ENCODE measurements around the gene SULT1C4. TPM values are rescaled to one million over a fixed set of nuclear protein-coding genes. Genes with fewer than 3 reads are reported as not detected.

The SULT1C4 gene
- total and polyA plus RNA-seq, 2 of the 8 experiments (the other 6 are each of a cell fraction or from before 2014, with no cell fraction given) = 1.5 to 2.1 TPM

DNA sequence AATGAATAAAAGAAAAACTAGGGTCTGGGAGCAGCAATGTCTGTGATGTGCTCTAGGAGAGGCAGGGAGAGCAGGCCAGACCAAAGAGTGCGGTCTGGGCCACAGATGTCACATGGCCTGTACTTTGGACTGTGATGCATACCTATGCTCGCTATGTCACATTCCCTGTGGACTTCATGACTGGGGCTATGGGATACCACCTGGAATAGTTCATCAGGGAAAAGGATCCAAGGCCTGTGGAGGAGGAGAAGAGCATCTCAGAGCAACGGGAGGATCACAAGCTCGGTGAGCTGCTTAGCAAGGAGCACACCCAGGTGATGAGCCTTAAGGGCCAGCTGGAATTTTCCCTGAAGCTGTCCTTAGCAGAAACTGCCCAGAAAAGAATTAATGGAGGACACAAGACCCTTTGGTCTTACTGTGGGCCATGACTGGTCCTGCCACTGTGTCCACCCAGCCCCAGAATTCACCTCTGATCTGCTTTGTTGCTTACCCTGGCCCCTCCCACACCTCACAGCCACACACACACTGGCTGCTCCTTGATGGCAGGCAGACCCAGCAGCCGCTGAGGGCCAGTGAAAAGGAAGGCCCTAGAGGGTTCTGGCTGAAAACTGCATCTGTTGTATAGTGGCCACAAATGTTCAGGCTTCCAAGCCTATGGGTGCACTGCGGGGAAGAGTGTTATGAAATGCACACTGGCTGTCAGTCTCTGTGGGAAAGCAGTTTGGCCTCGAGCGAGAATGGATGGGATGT is 45.9 kb downstream of the SULT1C4 start (continued):
- TF ChIP-seq CBX8 (IDR thresholded peaks at IDR 0.05; ENCODE audit: borderline replicate concordance, low read depth, low read length) (no peak), ZNF274 (IDR thresholded peaks at IDR 0.05; ENCODE audit: borderline replicate concordance, extremely low read depth, low read length) (no peak)
- TF ChIP-seq, protein P1, sequence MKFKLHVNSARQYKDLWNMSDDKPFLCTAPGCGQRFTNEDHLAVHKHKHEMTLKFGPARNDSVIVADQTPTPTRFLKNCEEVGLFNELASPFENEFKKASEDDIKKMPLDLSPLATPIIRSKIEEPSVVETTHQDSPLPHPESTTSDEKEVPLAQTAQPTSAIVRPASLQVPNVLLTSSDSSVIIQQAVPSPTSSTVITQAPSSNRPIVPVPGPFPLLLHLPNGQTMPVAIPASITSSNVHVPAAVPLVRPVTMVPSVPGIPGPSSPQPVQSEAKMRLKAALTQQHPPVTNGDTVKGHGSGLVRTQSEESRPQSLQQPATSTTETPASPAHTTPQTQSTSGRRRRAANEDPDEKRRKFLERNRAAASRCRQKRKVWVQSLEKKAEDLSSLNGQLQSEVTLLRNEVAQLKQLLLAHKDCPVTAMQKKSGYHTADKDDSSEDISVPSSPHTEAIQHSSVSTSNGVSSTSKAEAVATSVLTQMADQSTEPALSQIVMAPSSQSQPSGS (IDR thresholded peaks at IDR 0.05; ENCODE audit: low read length) = no peak
- TF ChIP-seq, protein P2, sequence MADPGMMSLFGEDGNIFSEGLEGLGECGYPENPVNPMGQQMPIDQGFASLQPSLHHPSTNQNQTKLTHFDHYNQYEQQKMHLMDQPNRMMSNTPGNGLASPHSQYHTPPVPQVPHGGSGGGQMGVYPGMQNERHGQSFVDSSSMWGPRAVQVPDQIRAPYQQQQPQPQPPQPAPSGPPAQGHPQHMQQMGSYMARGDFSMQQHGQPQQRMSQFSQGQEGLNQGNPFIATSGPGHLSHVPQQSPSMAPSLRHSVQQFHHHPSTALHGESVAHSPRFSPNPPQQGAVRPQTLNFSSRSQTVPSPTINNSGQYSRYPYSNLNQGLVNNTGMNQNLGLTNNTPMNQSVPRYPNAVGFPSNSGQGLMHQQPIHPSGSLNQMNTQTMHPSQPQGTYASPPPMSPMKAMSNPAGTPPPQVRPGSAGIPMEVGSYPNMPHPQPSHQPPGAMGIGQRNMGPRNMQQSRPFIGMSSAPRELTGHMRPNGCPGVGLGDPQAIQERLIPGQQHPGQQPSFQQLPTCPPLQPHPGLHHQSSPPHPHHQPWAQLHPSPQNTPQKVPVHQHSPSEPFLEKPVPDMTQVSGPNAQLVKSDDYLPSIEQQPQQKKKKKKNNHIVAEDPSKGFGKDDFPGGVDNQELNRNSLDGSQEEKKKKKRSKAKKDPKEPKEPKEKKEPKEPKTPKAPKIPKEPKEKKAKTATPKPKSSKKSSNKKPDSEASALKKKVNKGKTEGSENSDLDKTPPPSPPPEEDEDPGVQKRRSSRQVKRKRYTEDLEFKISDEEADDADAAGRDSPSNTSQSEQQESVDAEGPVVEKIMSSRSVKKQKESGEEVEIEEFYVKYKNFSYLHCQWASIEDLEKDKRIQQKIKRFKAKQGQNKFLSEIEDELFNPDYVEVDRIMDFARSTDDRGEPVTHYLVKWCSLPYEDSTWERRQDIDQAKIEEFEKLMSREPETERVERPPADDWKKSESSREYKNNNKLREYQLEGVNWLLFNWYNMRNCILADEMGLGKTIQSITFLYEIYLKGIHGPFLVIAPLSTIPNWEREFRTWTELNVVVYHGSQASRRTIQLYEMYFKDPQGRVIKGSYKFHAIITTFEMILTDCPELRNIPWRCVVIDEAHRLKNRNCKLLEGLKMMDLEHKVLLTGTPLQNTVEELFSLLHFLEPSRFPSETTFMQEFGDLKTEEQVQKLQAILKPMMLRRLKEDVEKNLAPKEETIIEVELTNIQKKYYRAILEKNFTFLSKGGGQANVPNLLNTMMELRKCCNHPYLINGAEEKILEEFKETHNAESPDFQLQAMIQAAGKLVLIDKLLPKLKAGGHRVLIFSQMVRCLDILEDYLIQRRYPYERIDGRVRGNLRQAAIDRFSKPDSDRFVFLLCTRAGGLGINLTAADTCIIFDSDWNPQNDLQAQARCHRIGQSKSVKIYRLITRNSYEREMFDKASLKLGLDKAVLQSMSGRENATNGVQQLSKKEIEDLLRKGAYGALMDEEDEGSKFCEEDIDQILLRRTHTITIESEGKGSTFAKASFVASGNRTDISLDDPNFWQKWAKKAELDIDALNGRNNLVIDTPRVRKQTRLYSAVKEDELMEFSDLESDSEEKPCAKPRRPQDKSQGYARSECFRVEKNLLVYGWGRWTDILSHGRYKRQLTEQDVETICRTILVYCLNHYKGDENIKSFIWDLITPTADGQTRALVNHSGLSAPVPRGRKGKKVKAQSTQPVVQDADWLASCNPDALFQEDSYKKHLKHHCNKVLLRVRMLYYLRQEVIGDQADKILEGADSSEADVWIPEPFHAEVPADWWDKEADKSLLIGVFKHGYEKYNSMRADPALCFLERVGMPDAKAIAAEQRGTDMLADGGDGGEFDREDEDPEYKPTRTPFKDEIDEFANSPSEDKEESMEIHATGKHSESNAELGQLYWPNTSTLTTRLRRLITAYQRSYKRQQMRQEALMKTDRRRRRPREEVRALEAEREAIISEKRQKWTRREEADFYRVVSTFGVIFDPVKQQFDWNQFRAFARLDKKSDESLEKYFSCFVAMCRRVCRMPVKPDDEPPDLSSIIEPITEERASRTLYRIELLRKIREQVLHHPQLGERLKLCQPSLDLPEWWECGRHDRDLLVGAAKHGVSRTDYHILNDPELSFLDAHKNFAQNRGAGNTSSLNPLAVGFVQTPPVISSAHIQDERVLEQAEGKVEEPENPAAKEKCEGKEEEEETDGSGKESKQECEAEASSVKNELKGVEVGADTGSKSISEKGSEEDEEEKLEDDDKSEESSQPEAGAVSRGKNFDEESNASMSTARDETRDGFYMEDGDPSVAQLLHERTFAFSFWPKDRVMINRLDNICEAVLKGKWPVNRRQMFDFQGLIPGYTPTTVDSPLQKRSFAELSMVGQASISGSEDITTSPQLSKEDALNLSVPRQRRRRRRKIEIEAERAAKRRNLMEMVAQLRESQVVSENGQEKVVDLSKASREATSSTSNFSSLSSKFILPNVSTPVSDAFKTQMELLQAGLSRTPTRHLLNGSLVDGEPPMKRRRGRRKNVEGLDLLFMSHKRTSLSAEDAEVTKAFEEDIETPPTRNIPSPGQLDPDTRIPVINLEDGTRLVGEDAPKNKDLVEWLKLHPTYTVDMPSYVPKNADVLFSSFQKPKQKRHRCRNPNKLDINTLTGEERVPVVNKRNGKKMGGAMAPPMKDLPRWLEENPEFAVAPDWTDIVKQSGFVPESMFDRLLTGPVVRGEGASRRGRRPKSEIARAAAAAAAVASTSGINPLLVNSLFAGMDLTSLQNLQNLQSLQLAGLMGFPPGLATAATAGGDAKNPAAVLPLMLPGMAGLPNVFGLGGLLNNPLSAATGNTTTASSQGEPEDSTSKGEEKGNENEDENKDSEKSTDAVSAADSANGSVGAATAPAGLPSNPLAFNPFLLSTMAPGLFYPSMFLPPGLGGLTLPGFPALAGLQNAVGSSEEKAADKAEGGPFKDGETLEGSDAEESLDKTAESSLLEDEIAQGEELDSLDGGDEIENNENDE (IDR thresholded peaks at IDR 0.05; ENCODE audit: insufficient replicate concordance, low read length) = no peak

Measured in H1 (cell line).